ENCODE measurements around the gene CEMIP.

DNA sequence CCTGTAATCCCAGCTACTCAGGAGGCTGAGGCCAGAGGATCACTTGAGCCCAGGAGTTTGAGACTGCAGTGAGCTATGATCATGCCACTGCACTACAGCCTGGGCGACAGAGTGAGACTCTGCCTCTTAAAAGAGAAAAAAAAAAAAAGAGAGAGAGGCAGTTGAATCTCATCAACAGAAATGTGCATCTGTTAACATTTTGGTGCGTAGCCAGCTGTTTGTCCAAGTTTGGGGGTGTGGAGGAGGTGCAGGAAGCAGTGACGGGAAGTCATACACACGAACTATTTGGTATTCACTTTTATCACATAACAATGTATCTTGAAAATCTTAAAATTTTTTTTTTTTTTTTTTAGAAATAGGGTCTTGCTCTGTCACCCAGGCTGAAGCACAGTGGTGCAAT, 18.2 kb upstream of the CEMIP start:
- TF ChIP-seq, protein P1, sequence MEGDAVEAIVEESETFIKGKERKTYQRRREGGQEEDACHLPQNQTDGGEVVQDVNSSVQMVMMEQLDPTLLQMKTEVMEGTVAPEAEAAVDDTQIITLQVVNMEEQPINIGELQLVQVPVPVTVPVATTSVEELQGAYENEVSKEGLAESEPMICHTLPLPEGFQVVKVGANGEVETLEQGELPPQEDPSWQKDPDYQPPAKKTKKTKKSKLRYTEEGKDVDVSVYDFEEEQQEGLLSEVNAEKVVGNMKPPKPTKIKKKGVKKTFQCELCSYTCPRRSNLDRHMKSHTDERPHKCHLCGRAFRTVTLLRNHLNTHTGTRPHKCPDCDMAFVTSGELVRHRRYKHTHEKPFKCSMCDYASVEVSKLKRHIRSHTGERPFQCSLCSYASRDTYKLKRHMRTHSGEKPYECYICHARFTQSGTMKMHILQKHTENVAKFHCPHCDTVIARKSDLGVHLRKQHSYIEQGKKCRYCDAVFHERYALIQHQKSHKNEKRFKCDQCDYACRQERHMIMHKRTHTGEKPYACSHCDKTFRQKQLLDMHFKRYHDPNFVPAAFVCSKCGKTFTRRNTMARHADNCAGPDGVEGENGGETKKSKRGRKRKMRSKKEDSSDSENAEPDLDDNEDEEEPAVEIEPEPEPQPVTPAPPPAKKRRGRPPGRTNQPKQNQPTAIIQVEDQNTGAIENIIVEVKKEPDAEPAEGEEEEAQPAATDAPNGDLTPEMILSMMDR (IDR thresholded peaks at IDR 0.05; ENCODE audit: insufficient read depth, low read depth, low read length): no peak
- no peak for TF ChIP-seq EZH2 (IDR thresholded peaks at IDR 0.05; ENCODE audit: insufficient read depth, low read length)
